GM18498 (cell line): ENCODE measurements around the gene GRAMD1A.
"Not testable (repeated sequence)": the region's sequence is repeated elsewhere in the genome, so short reads cannot be mapped to it uniquely, and the experiment has no call there.

ENCODE experiments used
- ATAC-seq: cut with Tn5 transposase; IDR thresholded peaks from one replicate; pipeline ENCODE4 v1.9.1; 2021; ENCODE audit warnings: mild to moderate bottlenecking, moderate library complexity; ENCODE audit not compliant: unreplicated experiment

Gene GRAMD1A

GRCh38 chr19:34999498-35000337, at the start of gene GRAMD1A:
Gene GRAMD1A (plus strand): TSS chr19:35000323. CDS start chr19:35000479, 156 bp downstream.
- ATAC-seq: peak; percentile 65

- ATAC-seq: no peak
Measured at GRCh38 chr19:34953092-34953491, 47.0 kb upstream of the GRAMD1A start.

GRCh38 chr19:34957830-34958751, 42.0 kb upstream of the GRAMD1A start:
- ATAC-seq: no peak

GRCh38 chr19:34959021-34959420, 41.1 kb upstream of the GRAMD1A start:
- ATAC-seq: no peak

- ATAC-seq: no peak
Measured at GRCh38 chr19:34960103-34960805, 39.9 kb upstream of the GRAMD1A start.

- no peak for ATAC-seq
Measured at GRCh38 chr19:34960940-34961679, 39.0 kb upstream of the GRAMD1A start.

GRCh38 chr19:34961775-34962686, 38.1 kb upstream of the GRAMD1A start:
- ATAC-seq: no peak

- no peak for ATAC-seq
Measured at GRCh38 chr19:34962687-34963572, 37.2 kb upstream of the GRAMD1A start.

- ATAC-seq: peak; percentile 71
Measured at GRCh38 chr19:34963573-34964406, 36.3 kb upstream of the GRAMD1A start, which contains the start of gene ZNF792. Gene ZNF792 (minus strand): TSS chr19:34964229. CDS start chr19:34963662, 567 bp downstream.

- no peak for ATAC-seq
Measured at GRCh38 chr19:34964598-34964997, 35.5 kb upstream of the GRAMD1A start.

GRCh38 chr19:34965505-34965904, 34.6 kb upstream of the GRAMD1A start:
- not testable (repeated sequence) for ATAC-seq

GRCh38 chr19:34967551-34967950, 32.6 kb upstream of the GRAMD1A start:
- no peak for ATAC-seq

GRCh38 chr19:34969721-34970120, 30.4 kb upstream of the GRAMD1A start:
- ATAC-seq: no peak

- ATAC-seq: not testable (repeated sequence)
Measured at GRCh38 chr19:34970185-34970780, 29.8 kb upstream of the GRAMD1A start.

- no peak for ATAC-seq
Measured at GRCh38 chr19:34972163-34972705, 27.9 kb upstream of the GRAMD1A start.

GRCh38 chr19:34974646-34975045, 25.5 kb upstream of the GRAMD1A start:
- ATAC-seq: no peak

- no peak for ATAC-seq
Measured at GRCh38 chr19:34975056-34975455, 25.1 kb upstream of the GRAMD1A start.
